Choroid plexus epithelial cell (primary cell): ENCODE results near the gene PAX5.
A peak's percentile ranks its signal among the peaks of the same experiment; 100 is the strongest.

Experiments used
- DNase-seq: peaks from one replicate; pipeline ENCODE4 v3.0.0-alpha.2; 2010; ENCODE audit warnings: low read depth
- H3K4me3 ChIP-seq: 2 replicates; pipeline ENCODE4 v1.5.1; 2011; ENCODE audit warnings: low read depth, mild to moderate bottlenecking, control low read depth, low read length, moderate library complexity
- TF ChIP-seq, protein P1 (sequence below): conservative IDR thresholded peaks from 2 replicates; pipeline ENCODE4 v1.5.1; 2011; ENCODE audit warnings: low read depth, mild to moderate bottlenecking, control low read depth, inconsistent platforms, low read length, moderate library complexity

Gene PAX5

DNA sequence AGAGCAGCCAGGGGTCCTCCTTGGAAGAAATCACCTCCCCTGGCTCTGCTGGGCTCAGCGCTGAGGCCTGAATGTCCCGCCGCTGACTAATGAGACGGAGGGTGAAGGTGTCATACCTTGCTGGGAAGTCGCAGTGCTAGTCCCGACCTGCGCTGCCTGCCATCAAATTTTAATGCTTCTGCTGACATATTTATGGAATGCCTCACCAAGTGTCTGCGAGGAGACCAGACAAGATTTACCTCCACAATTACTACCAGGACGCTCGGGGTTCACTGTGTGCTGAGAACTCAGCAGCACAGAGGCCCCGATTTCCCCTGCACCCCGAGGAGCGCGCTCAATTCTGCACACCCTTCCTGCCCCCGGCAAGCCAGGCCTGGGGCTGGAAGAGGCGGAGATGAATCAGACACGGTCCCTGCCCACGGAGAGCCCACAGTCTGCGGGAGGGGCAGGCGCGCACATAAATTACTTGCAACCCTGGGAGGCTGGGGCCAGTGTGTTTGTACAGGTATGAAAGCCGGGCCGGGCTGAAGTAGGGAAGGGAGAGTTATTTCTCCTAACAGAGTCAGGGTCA, 175.2 kb downstream of the PAX5 start:
- TF ChIP-seq, protein P1, sequence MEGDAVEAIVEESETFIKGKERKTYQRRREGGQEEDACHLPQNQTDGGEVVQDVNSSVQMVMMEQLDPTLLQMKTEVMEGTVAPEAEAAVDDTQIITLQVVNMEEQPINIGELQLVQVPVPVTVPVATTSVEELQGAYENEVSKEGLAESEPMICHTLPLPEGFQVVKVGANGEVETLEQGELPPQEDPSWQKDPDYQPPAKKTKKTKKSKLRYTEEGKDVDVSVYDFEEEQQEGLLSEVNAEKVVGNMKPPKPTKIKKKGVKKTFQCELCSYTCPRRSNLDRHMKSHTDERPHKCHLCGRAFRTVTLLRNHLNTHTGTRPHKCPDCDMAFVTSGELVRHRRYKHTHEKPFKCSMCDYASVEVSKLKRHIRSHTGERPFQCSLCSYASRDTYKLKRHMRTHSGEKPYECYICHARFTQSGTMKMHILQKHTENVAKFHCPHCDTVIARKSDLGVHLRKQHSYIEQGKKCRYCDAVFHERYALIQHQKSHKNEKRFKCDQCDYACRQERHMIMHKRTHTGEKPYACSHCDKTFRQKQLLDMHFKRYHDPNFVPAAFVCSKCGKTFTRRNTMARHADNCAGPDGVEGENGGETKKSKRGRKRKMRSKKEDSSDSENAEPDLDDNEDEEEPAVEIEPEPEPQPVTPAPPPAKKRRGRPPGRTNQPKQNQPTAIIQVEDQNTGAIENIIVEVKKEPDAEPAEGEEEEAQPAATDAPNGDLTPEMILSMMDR, result no peak
- no peak overlapping the region for H3K4me3 ChIP-seq

DNA sequence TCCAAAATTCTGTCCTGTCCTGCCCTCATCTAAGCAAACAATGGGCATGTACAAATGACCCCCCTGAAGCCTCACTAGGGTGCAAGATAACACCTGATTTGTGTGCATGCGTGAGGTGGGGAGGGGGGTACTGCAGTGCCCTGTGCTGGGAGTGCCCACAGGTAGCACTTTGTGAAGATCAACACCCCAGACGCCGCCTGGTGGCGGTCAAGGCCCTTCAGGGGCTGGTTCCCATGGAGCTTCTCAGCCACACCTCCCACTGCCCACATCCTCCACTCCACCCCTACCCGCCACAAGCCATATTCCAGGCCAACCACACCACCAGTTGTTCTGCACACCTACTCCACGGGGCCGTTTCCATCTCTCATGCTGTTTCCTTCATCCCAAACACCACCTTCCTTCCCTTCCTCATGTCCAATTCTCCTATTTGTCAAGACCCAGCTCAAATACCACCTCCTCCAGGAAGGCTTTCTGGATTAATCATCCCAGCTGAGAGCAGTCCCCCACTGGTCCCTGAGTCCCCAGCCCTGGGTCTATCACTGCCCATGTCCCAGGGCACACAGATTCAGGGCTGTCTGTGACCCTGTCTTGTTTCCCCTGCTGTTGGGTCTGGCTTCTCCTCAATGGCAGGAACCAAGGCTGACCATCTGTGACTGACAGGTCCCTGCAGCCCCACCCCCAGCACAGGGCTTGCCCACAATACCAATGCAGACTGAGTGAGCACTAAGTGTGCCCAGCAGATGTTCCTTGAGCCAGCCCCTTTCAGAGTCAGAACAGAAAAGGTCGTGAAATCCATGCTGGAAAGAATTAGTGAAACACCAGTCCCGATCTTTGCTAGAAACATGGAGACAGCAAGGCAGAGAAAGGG, 178.4 kb downstream of the PAX5 start:
- TF ChIP-seq, protein P1, result peak; percentile 37
- H3K4me3 ChIP-seq, result no peak overlapping the region
- peak; percentile 7 for DNase-seq

More for the DNA sequence above, 175.2 kb downstream of the PAX5 start:
- no peak for DNase-seq

DNA sequence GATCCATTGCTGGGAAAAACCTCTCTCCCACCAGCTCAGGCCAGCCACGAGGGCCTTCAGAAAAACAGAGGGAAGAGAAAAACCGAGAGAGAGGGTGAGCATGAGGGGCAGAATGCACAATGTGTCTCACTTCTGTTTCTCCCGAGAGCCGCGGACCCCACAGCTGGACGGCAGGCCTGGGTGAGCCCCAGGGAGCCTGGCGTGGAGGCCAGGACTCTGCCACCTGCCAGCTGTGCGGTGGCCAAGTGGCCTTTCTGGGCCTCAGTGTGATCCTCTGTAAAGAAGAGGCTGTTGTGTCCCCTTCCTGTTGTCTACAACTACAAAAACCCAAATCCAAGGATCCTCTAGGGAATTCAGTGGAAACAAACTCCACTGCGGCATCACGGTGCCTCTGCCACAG, 179.3 kb downstream of the PAX5 start:
- no peak for DNase-seq
- no peak overlapping the region for H3K4me3 ChIP-seq
- TF ChIP-seq, protein P1, result no peak

DNA sequence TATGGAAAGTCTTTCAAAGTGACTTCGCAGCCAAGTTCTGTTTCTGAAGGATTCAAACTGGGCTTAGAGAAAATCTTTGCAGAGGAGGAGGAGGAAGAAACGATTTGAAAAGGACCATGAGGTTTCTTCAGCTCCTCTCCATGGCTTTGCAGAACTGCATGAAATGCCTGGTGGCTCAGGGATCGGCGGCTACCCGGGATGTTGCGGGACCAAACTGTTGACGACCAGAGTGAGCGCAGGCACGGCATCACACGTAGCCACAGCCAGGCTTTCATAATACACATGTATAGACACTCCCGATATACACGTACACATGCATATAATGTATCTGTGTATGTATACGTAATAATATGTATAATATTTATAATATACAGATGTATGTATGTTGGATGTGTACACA, 180.0 kb downstream of the PAX5 start:
- DNase-seq, result no peak
- TF ChIP-seq, protein P1, result no peak
- H3K4me3 ChIP-seq, result no peak overlapping the region

DNA sequence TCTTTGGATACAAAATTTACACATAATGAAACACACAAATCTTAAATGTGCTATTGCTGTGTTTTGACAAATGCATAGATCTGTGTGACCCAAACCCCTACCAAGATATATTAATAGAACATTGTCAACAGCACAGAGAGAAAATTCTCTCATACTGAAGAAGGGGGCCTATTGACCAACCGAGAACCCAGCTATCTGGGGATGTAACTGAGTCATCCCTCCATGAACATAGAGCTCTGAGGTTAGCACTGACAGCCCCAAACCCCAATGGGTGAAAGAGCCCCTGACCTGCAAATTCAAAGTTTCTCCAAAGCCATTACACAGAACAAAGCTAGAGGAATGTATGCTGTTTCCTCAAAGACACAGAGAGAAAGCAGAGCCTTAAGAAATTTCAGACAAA, 180.8 kb downstream of the PAX5 start:
- H3K4me3 ChIP-seq, result no peak overlapping the region
- TF ChIP-seq, protein P1, result no peak
- no peak for DNase-seq

DNA sequence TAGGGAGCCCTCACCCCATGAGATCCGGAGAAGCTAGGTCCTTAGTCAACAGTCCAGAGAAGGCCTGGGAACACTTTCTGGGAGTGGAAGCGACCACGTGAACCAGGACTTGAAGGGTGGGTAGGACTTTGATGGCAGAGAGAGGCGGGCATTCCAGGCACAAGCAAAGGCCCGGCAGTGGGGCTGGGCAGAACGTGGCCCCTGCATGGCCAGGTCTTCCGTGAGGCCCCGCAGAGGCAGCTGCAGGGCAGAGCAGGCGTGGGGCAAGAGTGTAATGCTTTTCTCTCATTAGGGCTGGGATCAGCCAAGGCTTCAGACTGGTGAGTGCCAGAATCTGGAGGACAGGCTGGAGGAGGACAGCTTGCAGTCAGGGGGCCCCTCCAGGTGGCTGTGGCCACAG, 184.1 kb downstream of the PAX5 start:
- H3K4me3 ChIP-seq, result no peak overlapping the region

More for the DNA sequence above, 184.1 kb downstream of the PAX5 start:
- no peak for DNase-seq
- TF ChIP-seq, protein P1, result no peak
